ENCODE results near the gene ZFAND2A. TPM values are rescaled to one million over a fixed set of nuclear protein-coding genes. Genes with fewer than 3 reads are reported as not detected.

Gene ZFAND2A
- total and polyA plus RNA-seq, 8 donors: 0.89 to 93.6 (median 30.7) TPM

DNA sequence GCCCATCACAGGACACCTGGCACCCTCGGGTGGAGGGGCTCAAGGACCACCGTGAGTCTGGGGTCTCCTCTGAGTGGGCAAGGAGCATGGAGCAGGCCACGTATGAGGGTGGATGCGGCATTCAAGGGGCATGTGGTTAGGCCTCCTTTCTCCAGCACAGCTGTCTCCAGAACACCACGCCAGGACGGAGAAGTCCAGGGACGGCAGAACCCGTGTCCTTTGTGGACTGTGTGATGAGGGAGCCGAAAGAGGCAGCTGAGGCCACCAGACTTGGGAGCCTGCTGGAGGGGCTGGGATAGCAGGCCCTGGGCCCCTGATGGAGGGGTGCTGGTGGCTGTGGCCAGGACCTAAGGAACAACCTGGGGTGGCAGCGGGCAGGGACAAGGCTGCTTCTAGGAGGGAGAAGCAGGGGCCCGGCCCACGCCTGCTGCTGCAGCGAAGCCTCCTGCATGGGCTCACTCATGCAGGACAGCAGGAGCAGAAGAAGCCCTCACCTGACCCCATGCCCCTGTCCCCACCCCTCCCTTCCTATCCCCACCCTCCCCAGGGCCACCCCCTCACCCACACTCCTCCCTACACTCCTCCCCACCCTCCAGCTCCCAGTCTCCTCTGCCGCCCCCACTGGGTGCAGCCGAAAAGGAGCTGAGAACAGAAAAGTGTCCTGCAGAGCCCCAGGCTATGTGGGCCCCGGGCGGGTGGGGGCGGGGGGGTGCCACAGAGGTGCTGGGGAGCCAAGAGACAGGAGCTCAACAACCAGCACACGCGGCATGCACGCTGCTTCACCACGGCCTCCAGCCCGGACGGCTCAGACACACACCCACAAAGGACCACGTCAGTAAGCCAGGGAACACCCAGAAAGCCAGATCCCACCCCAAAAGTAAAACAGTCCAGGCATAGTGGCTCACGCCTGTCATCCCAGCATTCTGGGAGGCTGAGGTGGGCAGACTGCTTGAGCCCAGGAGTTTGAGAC is 29.7 kb downstream of the ZFAND2A start:
- intact Hi-C loops (cut with DNase I; ENCODE audit: low total_unique reads): no loop called here
- Histone ChIP-seq H3K36me3 (peaks cover 0 to 21% (median 11%) of the 10 kb centered on the region in 4 donors), H3K27me3 (no peaks in the 10 kb centered on the region), H3K4me3 (no peak overlapping the region), H3K9me3 (no peaks in the 10 kb centered on the region), H3K27ac (peak overlapping the region; percentile 60 to 89 (median 73)), H3K4me1 (peaks cover 10 to 23% (median 15%) of the 10 kb centered on the region in 4 donors)
- DNase-seq: no peak
- WGBS, 5 donors: 57 to 75% (median 68%) methylated on average over 16 to 26 of the region's 26 CpGs
- TF ChIP-seq CTCF (IDR thresholded peaks at IDR 0.05): no peak

GRCh38 chr7:1129431-1129830 is 30.6 kb downstream of the ZFAND2A start:
- Histone ChIP-seq H3K4me3 (no peak overlapping the region), H3K27me3 (no peaks in the 10 kb centered on the region), H3K4me1 (peaks cover 19 to 32% (median 24%) of the 10 kb centered on the region in 4 donors), H3K36me3 (peaks cover 0 to 23% (median 11%) of the 10 kb centered on the region in 4 donors), H3K9me3 (no peaks in the 10 kb centered on the region), H3K27ac (peak overlapping the region in 2 of 5 donors; percentile 73)
- no peak for DNase-seq
- WGBS, 5 donors: 93 to 97% (median 95%) methylated on average over 11 to 13 of the region's 13 CpGs
- no peak for TF ChIP-seq POLR2AphosphoS5 (IDR thresholded peaks at IDR 0.05)
- no peak for TF ChIP-seq EP300 (IDR thresholded peaks at IDR 0.05)
- no peak for TF ChIP-seq CTCF (IDR thresholded peaks at IDR 0.05)
- intact Hi-C loops (cut with DNase I; ENCODE audit: low total_unique reads): no loop called here

- DNase-seq: no peak
- Histone ChIP-seq H3K27ac (no peak overlapping the region), H3K4me3 (no peak overlapping the region), H3K4me1 (peaks cover 26 to 50% (median 40%) of the 10 kb centered on the region in 4 donors), H3K9me3 (no peaks in the 10 kb centered on the region), H3K36me3 (peaks cover 0 to 23% (median 11%) of the 10 kb centered on the region in 4 donors), H3K27me3 (no peaks in the 10 kb centered on the region)
- no peak for TF ChIP-seq EP300 (IDR thresholded peaks at IDR 0.05)
- TF ChIP-seq CTCF (IDR thresholded peaks at IDR 0.05): no peak
- TF ChIP-seq POLR2A (IDR thresholded peaks at IDR 0.05): no peak
- no peak for TF ChIP-seq POLR2AphosphoS5 (IDR thresholded peaks at IDR 0.05)
- 80 to 96% (median 89%) methylated on average over 7 of the region's 7 CpGs for WGBS, 5 donors
- intact Hi-C loops (cut with DNase I; ENCODE audit: low total_unique reads): no loop called here
Observed at GRCh38 chr7:1127001-1127400, 33.0 kb downstream of the ZFAND2A start.

- 93 to 97% (median 96%) methylated on average over 16 of the region's 16 CpGs for WGBS, 5 donors
- DNase-seq: no peak
- intact Hi-C loops (cut with DNase I; ENCODE audit: low total_unique reads): no loop called here
Observed at GRCh38 chr7:1125603-1125969, 34.4 kb downstream of the ZFAND2A start.

More at GRCh38 chr7:1125603-1125969, 34.4 kb downstream of the ZFAND2A start:
- Histone ChIP-seq H3K36me3 (peaks cover 0 to 23% (median 11%) of the 10 kb centered on the region in 4 donors), H3K27me3 (no peaks in the 10 kb centered on the region), H3K4me1 (peaks cover 21 to 42% (median 37%) of the 10 kb centered on the region in 4 donors), H3K4me3 (no peak overlapping the region), H3K9me3 (no peaks in the 10 kb centered on the region), H3K27ac (peak overlapping the region in 3 of 5 donors; percentile 86 to 87 (median 86))
- no peak for TF ChIP-seq EP300 (IDR thresholded peaks at IDR 0.05)
- TF ChIP-seq POLR2AphosphoS5 (IDR thresholded peaks at IDR 0.05): no peak
- TF ChIP-seq CTCF (IDR thresholded peaks at IDR 0.05): no peak
- TF ChIP-seq POLR2A (IDR thresholded peaks at IDR 0.05): no peak
